Measurements from ENCODE around the gene FRMD8.

FRMD8 gene, protein sequence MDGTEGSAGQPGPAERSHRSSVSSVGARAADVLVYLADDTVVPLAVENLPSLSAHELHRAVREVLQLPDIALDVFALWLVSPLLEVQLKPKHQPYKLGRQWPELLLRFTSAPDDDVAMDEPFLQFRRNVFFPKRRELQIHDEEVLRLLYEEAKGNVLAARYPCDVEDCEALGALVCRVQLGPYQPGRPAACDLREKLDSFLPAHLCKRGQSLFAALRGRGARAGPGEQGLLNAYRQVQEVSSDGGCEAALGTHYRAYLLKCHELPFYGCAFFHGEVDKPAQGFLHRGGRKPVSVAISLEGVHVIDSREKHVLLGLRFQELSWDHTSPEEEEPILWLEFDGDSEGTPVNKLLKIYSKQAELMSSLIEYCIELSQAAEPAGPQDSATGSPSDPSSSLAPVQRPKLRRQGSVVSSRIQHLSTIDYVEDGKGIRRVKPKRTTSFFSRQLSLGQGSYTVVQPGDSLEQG

DNA sequence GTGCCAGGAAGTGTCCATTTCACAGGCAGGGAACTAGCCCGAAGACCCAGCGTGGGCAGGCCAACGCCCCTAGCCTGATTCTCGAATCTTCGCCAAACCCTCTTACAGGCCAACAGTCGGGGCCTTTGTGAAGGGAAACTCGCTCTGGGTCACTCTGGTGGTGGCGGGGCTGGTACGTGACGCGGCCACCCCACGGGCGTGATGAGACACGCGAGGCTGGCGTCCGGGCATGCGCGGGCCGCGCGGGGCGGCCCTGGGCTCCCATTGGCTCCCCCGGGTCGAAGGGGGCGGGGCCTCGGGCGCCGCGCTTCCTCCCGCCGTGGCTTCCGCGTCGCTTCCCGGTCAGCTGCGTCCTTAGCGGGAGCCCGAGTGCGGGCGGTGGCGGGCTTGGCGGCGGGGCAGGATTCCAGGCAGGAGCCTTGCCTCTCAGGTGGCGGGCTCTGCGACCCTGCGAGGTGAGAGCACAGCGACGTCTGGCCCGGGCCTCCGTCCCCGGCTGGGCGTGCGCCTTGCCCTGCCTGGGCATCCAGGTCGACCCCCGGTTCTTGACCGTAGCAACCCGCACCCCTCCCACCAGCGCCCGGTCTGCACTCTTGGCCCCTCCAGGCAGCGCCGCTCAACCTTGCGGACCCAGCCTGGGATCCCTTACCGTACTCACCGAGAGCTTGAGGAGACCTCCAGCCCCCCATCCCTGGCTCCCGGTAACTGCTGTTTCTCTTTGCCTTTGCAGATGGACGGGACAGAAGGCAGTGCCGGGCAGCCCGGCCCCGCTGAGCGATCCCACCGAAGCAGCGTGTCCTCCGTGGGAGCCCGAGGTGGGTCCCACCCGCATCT, at the start of gene FRMD8:
Gene FRMD8 (plus strand): TSS at position 331 of the 834 bp plus-strand sequence. CDS start 400 bp downstream, at position 731.
- H3K27me3 ChIP-seq = no peaks in the 10 kb centered on the region
- H3K27ac ChIP-seq = peak within 1 kb of the TSS; percentile 100
- H3K4me3 ChIP-seq (ENCODE audit: low read depth in 1 of 2, low read length in 1 of 2) = peak within 1 kb of the TSS; percentile 77 to 86
- H3K4me1 ChIP-seq (ENCODE audit: control insufficient read depth in 1 of 2, insufficient read depth in 1 of 2, low read depth in 1 of 2, low read length in 1 of 2) = peaks cover 37 to 50% of the 10 kb centered on the region in 2 experiments
- no peaks in the 10 kb centered on the region for H3K9me3 ChIP-seq
- H3K36me3 ChIP-seq = peaks cover 33% of the 10 kb centered on the region
- TF ChIP-seq, protein P1, sequence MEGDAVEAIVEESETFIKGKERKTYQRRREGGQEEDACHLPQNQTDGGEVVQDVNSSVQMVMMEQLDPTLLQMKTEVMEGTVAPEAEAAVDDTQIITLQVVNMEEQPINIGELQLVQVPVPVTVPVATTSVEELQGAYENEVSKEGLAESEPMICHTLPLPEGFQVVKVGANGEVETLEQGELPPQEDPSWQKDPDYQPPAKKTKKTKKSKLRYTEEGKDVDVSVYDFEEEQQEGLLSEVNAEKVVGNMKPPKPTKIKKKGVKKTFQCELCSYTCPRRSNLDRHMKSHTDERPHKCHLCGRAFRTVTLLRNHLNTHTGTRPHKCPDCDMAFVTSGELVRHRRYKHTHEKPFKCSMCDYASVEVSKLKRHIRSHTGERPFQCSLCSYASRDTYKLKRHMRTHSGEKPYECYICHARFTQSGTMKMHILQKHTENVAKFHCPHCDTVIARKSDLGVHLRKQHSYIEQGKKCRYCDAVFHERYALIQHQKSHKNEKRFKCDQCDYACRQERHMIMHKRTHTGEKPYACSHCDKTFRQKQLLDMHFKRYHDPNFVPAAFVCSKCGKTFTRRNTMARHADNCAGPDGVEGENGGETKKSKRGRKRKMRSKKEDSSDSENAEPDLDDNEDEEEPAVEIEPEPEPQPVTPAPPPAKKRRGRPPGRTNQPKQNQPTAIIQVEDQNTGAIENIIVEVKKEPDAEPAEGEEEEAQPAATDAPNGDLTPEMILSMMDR (IDR thresholded peaks at IDR 0.05) = peak; percentile 33

- H3K9me3 ChIP-seq = no peaks in the 10 kb centered on the region
- peaks cover 48% of the 10 kb centered on the region for H3K36me3 ChIP-seq
- peaks cover 15 to 17% of the 10 kb centered on the region in 2 experiments for H3K4me1 ChIP-seq (ENCODE audit: control insufficient read depth in 1 of 2, insufficient read depth in 1 of 2, low read depth in 1 of 2, low read length in 1 of 2)
- no peak overlapping the region for H3K27ac ChIP-seq
- H3K27me3 ChIP-seq = no peaks in the 10 kb centered on the region
- no peak overlapping the region for H3K4me3 ChIP-seq (ENCODE audit: low read depth in 1 of 2, low read length in 1 of 2)
- TF ChIP-seq, protein P1 (IDR thresholded peaks at IDR 0.05) = no peak
Observed at GRCh38 chr11:65338676-65339075, 47.8 kb upstream of the FRMD8 start.

GRCh38 chr11:65340226-65340625, 46.2 kb upstream of the FRMD8 start:
- Histone ChIP-seq H3K27me3 (no peaks in the 10 kb centered on the region), H3K36me3 (peaks cover 63% of the 10 kb centered on the region), H3K9me3 (no peaks in the 10 kb centered on the region), H3K4me3 (ENCODE audit: low read depth in 1 of 2, low read length in 1 of 2) (no peak overlapping the region), H3K4me1 (ENCODE audit: control insufficient read depth in 1 of 2, insufficient read depth in 1 of 2, low read depth in 1 of 2, low read length in 1 of 2) (peaks cover 4 to 5% of the 10 kb centered on the region in 2 experiments), H3K27ac (no peak overlapping the region)
- TF ChIP-seq, protein P1 (IDR thresholded peaks at IDR 0.05) = no peak

DNA sequence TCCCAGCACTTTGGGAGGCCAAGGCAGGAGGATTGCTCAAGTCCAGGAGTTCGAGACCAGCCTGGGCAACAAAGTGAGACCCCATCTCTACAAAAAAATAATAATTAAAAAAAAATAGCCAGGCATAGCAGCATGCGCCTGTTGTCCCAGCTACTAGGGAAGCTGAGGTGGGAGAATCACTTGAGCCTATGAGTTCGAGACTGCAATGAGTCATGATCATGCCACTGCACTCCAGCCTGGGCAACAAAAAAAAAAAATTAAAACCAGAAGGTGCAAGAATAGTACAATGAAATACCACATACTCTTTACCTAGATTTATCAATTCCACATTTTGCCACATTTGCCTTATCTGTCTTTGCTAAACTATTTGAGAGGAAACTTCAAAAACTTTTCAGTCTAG, 44.6 kb upstream of the FRMD8 start:
- H3K9me3 ChIP-seq = no peaks in the 10 kb centered on the region
- H3K27me3 ChIP-seq = no peaks in the 10 kb centered on the region
- no peak overlapping the region for H3K27ac ChIP-seq
- H3K4me1 ChIP-seq (ENCODE audit: control insufficient read depth in 1 of 2, insufficient read depth in 1 of 2, low read depth in 1 of 2, low read length in 1 of 2) = no peaks in the 10 kb centered on the region
- TF ChIP-seq, protein P1 (IDR thresholded peaks at IDR 0.05) = no peak
- no peak overlapping the region for H3K4me3 ChIP-seq (ENCODE audit: low read depth in 1 of 2, low read length in 1 of 2)
- peaks cover 80% of the 10 kb centered on the region for H3K36me3 ChIP-seq

DNA sequence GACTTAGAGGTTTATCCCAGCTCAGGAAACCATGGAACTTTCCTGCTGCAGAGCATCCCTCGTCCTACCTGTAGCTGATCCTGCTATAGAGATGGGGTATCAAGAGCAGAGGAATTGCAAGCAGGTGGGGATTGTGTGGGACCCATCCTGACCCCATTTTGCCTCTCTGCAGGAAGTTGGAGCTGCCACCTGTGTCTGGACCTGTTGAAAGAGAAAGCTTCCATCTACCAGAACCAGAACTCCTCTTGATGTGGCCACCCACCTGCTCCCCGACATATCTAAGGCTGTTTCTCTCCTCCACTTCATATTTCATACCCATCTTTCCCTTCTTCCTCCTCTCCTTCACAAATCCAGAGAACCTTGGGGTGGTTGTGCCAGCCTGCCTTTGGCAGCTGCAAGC, 34.9 kb upstream of the FRMD8 start:
- H3K27ac ChIP-seq = peak overlapping the region; percentile 10
- H3K9me3 ChIP-seq = no peaks in the 10 kb centered on the region
- H3K4me1 ChIP-seq (ENCODE audit: control insufficient read depth in 1 of 2, insufficient read depth in 1 of 2, low read depth in 1 of 2, low read length in 1 of 2) = peaks cover 12 to 18% of the 10 kb centered on the region in 2 experiments
- no peak overlapping the region for H3K4me3 ChIP-seq (ENCODE audit: low read depth in 1 of 2, low read length in 1 of 2)
- H3K27me3 ChIP-seq = peaks cover 7% of the 10 kb centered on the region
- H3K36me3 ChIP-seq = peaks cover 70% of the 10 kb centered on the region
- TF ChIP-seq, protein P1 (IDR thresholded peaks at IDR 0.05) = no peak
